Left ventricle myocardium inferior (tissue), 1 donor: Measurements from ENCODE around the gene DPYSL4. TPM values are rescaled to one million over a fixed set of nuclear protein-coding genes. Genes with fewer than 3 reads are reported as not detected.

Experiments used
- DNase-seq: peaks from one replicate; pipeline ENCODE4 v3.0.0-alpha.2; 2020
- H3K27ac ChIP-seq: fragments of 200-600 bp; replicated peaks from 2 replicates; pipeline ENCODE4 v1.8.0; 2021
- H3K27me3 ChIP-seq: fragments of 200-600 bp; 2 replicates; pipeline ENCODE4 v1.8.0; 2021; ENCODE audit warnings: low read depth
- H3K36me3 ChIP-seq: fragments of 200-600 bp; 2 replicates; pipeline ENCODE4 v1.8.0; 2021
- H3K4me1 ChIP-seq: fragments of 200-600 bp; 2 replicates; pipeline ENCODE4 v1.8.0; 2021
- H3K4me3 ChIP-seq: fragments of 200-600 bp; 2 replicates; pipeline ENCODE4 v1.8.0; 2021; ENCODE audit warnings: mild to moderate bottlenecking, moderate library complexity
- H3K9me3 ChIP-seq: fragments of 200-600 bp; replicated peaks from 2 replicates; pipeline ENCODE4 v1.8.0; 2021
- CTCF ChIP-seq: fragments of 200-600 bp; IDR thresholded peaks from 2 replicates; pipeline ENCODE4 v1.8.0; 2021; ENCODE audit warnings: antibody characterized with exemption, mild to moderate bottlenecking, borderline replicate concordance
- intact Hi-C: fragments of 100-400 bp; cut with micrococcal nuclease; formaldehyde crosslinking; loops from one replicate; pipeline ENCODE4 v1.11.0; 2022
- total RNA-seq: library from RNA; stranded (reverse); fragmentation: NEBNext Ultra II Directional; extraction: Animal tissue kit (Norgen Biotek cat#: 25700); gene quantifications from one replicate; pipeline ENCODE4 v1.2.1, GENCODE V29; 2021
- donor health status: DM: no; HTN: yes; CAD: no; lungs with severe emphysema.

Gene DPYSL4
- total RNA-seq, 1 donor from 2014 or later: 42.8 TPM

DNA sequence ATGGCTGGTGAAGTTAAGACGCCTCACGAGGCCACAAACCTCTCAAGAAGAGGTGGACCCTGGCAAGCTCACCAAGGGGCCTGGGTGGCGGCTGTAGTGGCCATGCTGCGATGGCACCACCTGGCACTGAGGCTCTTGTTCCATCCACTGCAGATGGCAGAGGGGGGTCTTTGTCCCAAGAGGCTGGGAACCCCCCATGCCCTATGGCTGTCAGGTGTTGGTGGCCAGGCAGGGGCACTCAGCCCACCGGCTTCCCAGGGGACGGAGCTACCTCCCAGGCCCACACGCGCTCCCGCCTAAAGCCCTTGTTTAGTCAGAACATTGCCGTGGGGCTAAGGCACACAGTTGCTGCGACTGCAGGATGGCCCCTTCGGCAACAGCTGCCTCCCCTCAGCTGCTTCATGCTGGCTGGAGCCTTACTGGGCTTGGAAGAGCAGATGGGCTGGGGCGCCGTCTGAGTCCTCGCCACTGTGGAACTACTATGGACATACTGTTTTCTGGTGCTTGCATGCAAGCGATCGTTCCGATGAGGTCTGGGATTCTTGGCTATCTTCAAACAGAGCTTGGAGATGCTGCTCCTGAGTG is 46.8 kb downstream of the DPYSL4 start:
- Histone ChIP-seq H3K27me3 (no peaks in the 10 kb centered on the region), H3K9me3 (no peaks in the 10 kb centered on the region), H3K4me1 (peaks cover 3% of the 10 kb centered on the region), H3K27ac (no peak overlapping the region), H3K4me3 (no peak overlapping the region), H3K36me3 (no peaks in the 10 kb centered on the region)
- no peak for DNase-seq
- TF ChIP-seq CTCF: no peak
- intact Hi-C loops: no loop called here

GRCh38 chr10:132234860-132235259 is 48.1 kb downstream of the DPYSL4 start:
- H3K27me3 ChIP-seq: no peaks in the 10 kb centered on the region
- no peaks in the 10 kb centered on the region for H3K9me3 ChIP-seq
- H3K27ac ChIP-seq: no peak overlapping the region
- H3K4me1 ChIP-seq: peaks cover 5% of the 10 kb centered on the region
- H3K4me3 ChIP-seq: no peak overlapping the region
- no peaks in the 10 kb centered on the region for H3K36me3 ChIP-seq
- intact Hi-C loops: no loop called here
- DNase-seq: no peak
- TF ChIP-seq CTCF: no peak

DNA sequence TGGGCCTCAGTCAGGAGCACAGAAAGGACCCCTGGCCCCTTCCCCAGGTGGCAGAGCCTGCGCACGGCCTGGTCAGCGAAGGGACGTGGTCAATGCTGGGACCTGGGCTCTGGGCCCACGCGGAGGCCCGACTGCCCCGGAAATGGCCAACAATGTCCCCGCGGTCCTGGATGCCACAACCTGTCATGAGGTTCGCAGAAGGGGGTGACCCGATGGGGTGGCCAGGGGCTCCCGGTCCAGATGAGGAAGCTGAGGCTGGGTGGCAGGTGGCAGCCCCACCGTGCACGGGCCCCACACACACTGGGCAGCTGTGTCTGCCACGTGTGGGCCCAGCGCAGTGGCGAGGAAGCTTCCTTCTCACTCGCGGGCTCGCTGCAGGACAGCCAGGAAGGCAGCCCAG is 49.4 kb downstream of the DPYSL4 start:
- intact Hi-C loops: no loop called here
- Histone ChIP-seq H3K27ac (no peak overlapping the region), H3K27me3 (no peaks in the 10 kb centered on the region), H3K4me3 (no peak overlapping the region), H3K9me3 (no peaks in the 10 kb centered on the region), H3K4me1 (peaks cover 6% of the 10 kb centered on the region), H3K36me3 (no peaks in the 10 kb centered on the region)
- TF ChIP-seq CTCF: no peak
- no peak for DNase-seq

DNA sequence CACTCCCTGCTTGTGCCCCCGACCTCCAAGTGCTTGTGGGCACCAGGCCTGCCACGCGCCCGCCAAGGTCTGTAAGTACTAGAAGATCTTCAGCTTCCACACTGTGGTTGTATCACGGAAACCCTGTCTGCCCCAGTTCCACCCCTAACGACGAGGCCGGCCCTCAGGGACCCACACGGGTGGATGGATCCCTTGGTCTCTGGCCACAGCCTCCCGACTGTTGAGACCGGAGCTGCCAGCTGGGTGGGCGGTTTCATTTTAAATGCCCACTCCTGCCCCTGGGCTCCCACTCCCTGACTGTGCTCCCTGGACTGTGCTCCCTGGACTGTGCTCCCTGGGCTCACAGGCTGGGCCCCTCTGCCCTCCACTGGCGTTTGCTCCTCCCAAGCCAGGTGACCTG is 50.1 kb downstream of the DPYSL4 start:
- no peak overlapping the region for H3K4me3 ChIP-seq
- H3K27me3 ChIP-seq: no peaks in the 10 kb centered on the region
- no peak for DNase-seq
- intact Hi-C loops: no loop called here
- H3K36me3 ChIP-seq: no peaks in the 10 kb centered on the region
- no peak overlapping the region for H3K27ac ChIP-seq
- H3K9me3 ChIP-seq: no peaks in the 10 kb centered on the region
- H3K4me1 ChIP-seq: peaks cover 6% of the 10 kb centered on the region
- TF ChIP-seq CTCF: no peak

DNA sequence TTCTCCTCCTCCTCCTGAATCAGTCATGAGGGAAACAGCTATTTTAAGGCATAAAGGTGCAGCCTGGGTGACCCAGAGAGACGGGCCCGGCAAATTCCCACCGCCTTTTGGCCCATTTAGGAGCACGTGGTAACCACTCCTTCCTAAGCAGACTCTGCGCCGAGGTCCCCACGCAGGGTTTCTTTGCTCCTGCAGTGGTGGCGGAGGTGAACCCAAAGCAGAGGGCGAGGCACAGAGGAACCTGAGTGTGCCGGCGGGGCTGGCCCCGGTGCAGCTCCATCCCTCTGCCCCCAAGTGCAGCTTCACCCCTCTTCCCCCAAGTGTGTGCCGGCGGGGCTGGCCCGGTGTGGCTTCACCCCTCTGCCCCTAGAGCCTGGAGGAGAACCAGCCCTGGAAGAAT is 50.6 kb downstream of the DPYSL4 start:
- intact Hi-C loops: no loop called here
- H3K27ac ChIP-seq: no peak overlapping the region
- H3K4me1 ChIP-seq: peaks cover 6% of the 10 kb centered on the region
- no peaks in the 10 kb centered on the region for H3K27me3 ChIP-seq
- no peak overlapping the region for H3K4me3 ChIP-seq
- no peaks in the 10 kb centered on the region for H3K9me3 ChIP-seq
- H3K36me3 ChIP-seq: no peaks in the 10 kb centered on the region
- DNase-seq: no peak
- no peak for TF ChIP-seq CTCF
